Activated T-helper 1 cell treated with Interleukin-2 at 50 U/mL for 16 hours (primary cell): ENCODE data around the gene PPP1R3F.
"Not testable (repeated sequence)": the region's sequence is repeated elsewhere in the genome, so short reads cannot be mapped to it uniquely, and the experiment has no call there.

Source experiments
- DNase-seq: peaks from one replicate; pipeline ENCODE4 v3.0.0-alpha.2; 2020; ENCODE audit warnings: low read depth

Gene PPP1R3F

DNA sequence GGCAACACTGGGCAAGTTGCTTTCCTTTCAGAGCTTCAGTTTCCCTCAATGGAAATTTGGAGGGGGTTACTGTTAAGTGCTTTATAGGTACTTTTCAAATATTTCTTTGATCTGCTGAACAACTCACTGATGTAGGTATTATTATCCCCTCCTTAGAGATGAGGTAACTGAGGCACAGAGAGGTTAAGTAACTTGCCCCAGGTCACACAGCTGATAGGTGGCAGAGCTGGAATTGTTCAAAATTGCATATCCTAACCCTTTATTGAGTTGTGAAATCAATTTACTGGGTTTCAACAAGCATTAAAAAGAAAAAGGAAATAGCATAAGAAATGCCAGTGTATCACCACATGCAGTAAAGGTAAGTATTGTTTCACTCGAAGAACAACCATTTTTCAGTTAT lies 6.6 kb downstream of the PPP1R3F start:
- DNase-seq, result no peak

DNA sequence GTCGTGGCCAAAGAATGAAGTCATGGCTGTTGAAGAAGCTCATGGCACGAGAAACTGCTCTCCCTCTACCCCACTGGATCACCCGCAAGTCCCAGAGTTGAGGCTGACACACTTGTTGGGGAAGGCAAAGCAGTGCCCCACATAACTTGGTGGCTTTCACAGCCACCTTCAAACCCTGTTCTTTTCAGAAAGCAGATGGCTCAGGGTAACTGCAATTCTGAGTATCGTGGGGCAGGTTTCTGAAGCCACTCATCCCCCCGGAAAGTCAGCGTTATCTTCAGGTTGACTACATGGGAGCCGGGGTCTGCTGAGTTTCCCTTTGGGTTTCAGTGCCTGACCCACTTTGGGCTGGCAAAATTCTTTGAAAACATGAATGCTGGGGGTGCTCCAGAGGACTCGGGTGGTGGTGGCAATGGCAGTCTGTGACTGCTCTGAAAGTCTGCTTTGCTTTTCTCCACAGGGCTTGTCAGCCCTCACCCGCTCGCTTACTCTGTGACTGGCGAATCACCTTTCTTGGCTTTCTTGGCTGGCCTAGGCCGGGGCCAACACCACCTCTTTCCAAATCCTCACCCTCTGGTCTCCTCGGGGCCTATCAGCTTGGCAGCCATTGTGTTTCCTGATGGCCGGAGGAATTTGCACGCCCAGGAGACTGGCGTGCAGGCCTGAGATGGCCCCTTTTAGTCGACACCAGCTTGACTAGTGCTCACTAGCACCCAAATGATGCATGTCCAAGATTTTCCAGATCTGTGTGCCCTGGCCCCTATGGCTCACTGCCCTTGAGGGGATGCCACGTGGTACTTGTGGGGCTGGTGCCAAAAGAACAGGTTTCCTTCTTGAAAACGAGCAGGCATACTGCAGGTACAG lies 7.3 kb downstream of the PPP1R3F start:
- no peak for DNase-seq

DNA sequence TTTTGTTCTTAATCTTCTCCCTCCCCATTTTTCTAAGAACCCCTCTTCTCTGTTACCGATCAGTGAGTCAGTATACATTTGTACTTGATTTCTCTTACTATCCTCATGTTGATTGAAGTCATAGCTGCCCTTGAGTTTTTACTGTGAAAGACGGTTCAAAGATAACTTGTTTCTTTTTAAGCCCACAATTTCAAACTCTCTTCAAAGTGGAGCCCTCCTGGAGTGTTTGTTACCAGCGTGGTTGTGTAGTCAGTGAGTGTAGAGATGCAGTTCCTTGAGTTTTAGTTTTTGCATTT lies 7.9 kb downstream of the PPP1R3F start:
- no peak for DNase-seq

DNA sequence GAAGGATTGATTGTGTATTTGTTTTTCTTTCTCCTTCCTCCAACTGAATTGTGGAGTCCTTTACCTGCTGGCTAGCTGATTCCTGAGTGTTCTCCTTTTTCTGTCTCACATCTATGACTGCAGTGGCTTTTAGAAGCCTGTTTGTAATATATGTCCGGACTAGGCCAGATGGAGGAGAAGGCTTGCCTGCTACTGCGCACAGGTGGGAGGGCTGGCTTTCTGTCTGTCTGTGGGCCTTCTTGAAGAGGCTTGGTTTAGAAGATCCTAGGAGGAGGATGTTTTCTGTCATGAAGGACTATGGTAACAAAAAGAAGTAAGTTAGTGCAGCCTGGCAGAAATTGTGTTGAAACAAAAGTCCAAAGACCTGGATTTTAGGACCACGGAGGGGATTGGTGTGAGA lies 8.5 kb downstream of the PPP1R3F start:
- DNase-seq, result no peak

GRCh38 chrX:49282647-49283011 lies 13.0 kb downstream of the PPP1R3F start:
- no peak for DNase-seq

GRCh38 chrX:49284212-49284611 lies 14.6 kb downstream of the PPP1R3F start:
- no peak for DNase-seq

DNA sequence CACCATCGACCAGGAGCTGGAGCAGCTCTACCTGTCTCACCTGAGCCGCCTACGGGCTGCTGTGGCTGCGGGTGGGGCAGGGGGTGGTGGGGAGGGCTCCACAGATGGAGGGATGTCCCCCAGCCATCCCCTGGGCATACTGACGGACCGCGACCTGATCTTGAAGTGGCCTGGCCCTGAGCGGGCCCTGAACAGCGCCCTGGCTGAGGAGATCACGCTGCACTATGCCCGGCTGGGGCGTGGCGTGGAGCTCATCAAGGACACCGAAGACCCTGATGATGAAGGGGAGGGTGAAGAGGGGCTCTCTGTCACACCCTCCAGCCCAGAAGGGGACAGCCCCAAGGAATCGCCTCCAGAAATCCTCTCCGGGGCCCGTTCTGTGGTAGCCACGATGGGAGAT lies 16.5 kb downstream of the PPP1R3F start:
- no peak for DNase-seq

DNA sequence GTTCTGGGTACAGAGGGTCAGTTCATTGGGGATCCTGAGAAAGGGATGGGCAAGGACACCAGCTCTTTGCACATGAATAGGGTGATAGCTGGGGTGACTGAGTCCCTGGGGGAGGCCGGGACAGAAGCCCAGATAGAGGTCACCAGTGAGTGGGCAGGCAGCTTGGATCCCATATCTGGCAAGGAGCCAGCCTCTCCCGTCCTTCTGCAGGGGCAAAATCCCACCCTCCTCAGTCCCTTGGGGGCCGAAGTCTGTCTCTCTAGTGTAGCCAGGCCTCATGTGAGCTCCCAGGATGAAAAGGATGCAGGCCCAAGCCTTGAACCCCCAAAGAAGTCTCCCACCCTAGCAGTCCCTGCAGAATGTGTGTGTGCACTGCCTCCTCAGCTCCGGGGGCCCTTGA lies 17.0 kb downstream of the PPP1R3F start:
- no peak for DNase-seq

DNA sequence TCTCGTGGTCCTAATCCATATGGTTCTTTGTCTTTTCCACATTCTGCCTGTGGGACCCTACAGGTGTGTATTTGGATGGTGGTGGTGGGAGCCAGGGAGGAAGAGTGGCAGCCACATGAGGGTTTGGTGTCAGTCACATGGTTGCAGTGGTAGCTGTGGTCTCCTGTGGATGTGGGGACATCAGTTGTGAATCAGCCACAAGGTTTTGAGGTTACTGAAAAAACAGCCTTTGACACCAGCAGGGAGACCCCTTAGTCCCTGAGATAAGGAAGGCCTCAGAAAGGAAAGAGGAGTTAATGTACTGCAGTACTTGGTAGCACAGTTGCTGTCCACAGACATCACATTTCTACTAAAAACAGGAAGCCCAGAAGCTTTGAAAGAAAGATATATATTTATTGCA lies 18.1 kb downstream of the PPP1R3F start:
- DNase-seq, result no peak

DNA sequence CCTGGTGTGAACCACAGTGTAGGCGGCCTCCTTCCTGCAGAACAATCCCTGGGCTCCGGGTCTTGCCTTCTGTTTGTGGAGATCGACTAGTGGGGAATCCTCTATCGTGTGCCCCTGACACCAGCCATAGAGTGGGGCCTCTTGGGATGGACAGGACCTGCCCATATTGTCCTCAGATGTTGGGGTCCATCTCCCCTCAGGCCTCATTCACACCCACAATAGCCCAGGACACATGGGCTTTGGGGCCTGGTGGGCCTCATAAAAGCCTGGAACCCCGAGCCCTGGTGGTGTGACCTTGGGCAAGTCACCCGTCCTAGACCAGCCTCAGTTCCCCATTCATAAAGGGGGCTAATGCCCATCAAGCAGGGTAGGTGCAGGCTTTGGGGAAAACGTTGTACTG lies 20.6 kb downstream of the PPP1R3F start:
- no peak for DNase-seq

DNA sequence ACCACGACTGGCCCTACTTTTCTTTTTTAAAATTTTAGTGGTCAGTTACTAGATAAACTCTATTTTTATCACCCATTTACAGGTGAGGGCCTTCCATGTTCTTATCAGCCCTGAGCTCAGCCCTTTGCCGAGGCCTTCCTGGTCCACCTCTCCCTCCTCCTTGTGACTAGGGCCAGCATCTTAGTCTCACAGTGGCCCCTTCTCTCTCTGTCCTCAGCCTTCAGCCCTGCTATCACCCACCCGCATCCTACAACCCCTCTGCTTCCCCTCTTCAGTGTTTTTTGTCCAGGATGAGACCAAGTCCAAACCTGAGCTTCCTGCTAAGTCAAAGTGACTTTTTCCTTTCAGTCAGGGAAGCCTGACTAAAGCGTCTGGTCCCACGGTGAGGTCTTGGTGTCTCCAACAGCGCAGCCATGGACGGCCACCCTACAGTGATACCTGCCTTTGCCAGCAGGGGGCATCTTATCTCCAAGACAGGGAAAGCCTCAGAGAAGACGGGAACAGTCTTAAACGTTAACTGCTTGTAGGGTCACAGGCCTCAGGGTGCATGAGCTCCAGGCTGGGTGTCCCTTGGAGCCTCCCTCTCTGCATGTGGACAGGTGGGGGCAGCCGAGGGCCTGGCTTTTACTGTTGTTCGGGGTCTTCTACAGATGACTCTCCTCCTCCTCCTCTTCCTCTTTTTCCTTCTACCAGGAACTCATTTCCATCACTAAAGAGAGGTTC lies 22.2 kb downstream of the PPP1R3F start:
- DNase-seq, result peak; percentile 38

GRCh38 chrX:49292400-49293362 lies 23.1 kb downstream of the PPP1R3F start:
- no peak for DNase-seq

- DNase-seq, result not testable (repeated sequence)
Measured at GRCh38 chrX:49299293-49299692, 29.7 kb downstream of the PPP1R3F start.

DNA sequence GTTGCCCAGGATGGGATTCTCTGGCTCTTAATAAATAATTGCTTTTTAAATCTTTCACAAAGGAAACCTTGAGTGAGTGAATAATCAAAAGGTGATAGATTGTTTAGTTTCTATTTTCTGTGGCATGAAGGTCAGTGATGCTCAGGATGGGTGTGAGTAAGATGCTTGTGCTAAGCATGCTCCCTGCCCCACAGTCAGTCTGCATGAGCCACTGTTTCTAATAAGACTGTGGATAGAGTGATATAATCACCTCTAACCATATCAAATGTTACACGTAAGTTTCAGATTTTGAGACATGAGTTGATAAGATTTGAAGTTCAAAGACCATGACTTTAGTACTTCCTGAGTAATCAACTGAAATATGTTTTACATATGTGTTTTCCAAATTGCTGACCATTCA lies 31.1 kb downstream of the PPP1R3F start:
- DNase-seq, result no peak

DNA sequence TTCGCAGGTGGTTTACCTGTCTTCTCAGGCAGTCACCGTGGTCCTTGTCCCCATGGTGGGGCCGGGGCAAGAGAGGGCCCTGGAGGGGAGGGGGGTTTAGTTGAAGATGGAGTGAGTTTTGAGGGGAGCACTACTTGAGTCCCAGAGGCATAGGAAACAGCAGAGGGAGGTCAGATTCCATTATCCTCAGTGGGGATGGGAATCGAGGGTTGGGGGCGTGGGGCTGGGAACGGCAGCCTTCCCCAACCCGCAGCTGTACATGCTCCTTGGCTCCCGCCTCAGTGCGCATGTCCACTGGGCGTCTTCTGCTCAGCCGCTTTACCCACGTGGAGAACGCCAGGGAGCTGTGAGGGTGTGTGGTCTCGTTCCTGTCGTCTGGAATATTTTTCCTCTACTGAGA lies 33.8 kb downstream of the PPP1R3F start, which contains the start of gene GAGE10:
Gene GAGE10, plus strand, starts transcription at position 301 of the 400 bp plus-strand sequence. CDS start 1,214 bp downstream, outside the sequence.
- no peak for DNase-seq

- not testable (repeated sequence) for DNase-seq
Measured at GRCh38 chrX:49307775-49308174, 38.2 kb downstream of the PPP1R3F start.

DNA sequence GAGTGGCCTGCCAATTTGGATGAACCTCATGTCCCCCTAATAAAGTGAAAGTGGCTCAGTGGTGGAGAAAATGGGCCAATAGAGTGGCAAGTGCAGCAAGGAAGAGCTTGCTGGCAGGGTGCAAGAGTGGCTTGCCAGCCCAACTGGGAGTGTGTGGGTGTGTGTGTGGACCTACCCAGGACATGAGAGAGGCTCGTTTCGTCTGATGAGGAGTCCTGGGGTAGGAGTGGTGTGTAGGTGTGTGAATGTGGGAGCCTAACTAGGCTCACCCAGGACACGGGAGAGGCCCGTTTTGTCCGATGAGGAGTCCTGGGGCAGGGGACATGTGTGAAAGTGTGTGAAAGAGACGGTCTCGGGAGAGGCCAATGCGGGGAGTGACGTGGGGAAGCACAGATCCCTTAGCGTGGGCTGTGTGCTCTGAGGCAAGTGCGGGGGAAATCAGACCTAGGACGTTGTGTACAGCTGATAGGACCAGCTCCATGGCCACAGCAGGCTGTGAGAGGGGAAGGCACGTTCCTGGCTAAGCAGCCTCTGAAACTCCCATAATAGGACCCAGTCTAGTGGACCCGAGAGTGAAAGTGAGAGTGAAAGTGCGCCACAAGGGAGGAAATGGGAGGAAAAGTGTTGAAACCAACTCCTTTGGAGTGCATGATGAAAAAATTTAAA lies 39.1 kb downstream of the PPP1R3F start:
- no peak for DNase-seq

- no peak for DNase-seq
Measured at GRCh38 chrX:49309401-49309981, 39.9 kb downstream of the PPP1R3F start.

- no peak for DNase-seq
Measured at GRCh38 chrX:49310371-49310770, 40.8 kb downstream of the PPP1R3F start.

- DNase-seq, result no peak
Measured at GRCh38 chrX:49312176-49312575, 42.6 kb downstream of the PPP1R3F start.

DNA sequence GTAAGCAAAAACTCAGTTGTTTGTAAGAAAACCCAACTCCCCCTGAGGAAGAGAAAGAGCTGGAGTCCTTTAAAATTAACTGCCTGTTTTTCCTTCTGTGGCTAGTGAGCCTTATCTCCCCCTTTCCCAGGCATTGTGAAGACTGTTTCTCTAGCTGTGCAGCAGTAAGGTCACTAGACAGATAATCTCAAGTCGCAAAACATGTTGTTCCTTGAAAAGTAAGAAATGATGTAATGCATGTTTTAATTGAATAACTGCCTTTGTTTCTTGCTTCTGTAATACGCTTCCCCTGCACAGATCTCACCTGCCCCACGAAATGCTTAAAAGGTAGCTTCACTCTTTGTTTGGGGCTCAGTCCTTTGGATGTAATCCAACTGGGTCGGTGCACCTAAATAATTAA lies 46.5 kb downstream of the PPP1R3F start:
- no peak for DNase-seq
